DOHH2 (cell line): ENCODE results near the gene SMARCC2.

Experiments
- H3F3A ChIP-seq: fragments of 200-600 bp; sonication (generic), shearing (Covaris generic); 2 replicates; pipeline ENCODE4 v1.6.0; 2016; ENCODE audit warnings: antibody characterized with exemption, mild to moderate bottlenecking; ENCODE audit not compliant: control insufficient read depth, insufficient read depth
- H3K27ac ChIP-seq: fragments of 200-600 bp; sonication (generic); 2 replicates; pipeline ENCODE4 v1.5.1; 2014; ENCODE audit warnings: low read depth, mild to moderate bottlenecking, low read length, moderate library complexity
- H3K27me3 ChIP-seq: fragments of 200-600 bp; sonication (generic); 2 replicates; pipeline ENCODE4 v1.6.1; 2014; ENCODE audit warnings: mild to moderate bottlenecking, low read length, mixed read lengths; ENCODE audit not compliant: control insufficient read depth
- H3K36me3 ChIP-seq: fragments of 200-600 bp; sonication (generic); 2 replicates; pipeline ENCODE4 v1.6.1; 2014; ENCODE audit warnings: mild to moderate bottlenecking, low read length, moderate library complexity, mixed read lengths; ENCODE audit not compliant: control insufficient read depth
- H3K4me1 ChIP-seq: fragments of 200-600 bp; sonication (generic); 2 replicates; pipeline ENCODE4 v1.6.1; 2014; ENCODE audit warnings: mild to moderate bottlenecking, low read length, mixed read lengths; ENCODE audit not compliant: control insufficient read depth
- H3K4me2 ChIP-seq: fragments of 200-600 bp; sonication (generic); 2 replicates; pipeline ENCODE4 v1.6.0; 2014; ENCODE audit warnings: mild to moderate bottlenecking, low read length, moderate library complexity
- H3K4me3 ChIP-seq: fragments of 200-600 bp; sonication (generic); 2 replicates; pipeline ENCODE4 v1.5.1; 2014; ENCODE audit warnings: mild to moderate bottlenecking, low read length, mixed read lengths
- H3K79me2 ChIP-seq: fragments of 200-600 bp; sonication (generic); 2 replicates; pipeline ENCODE4 v1.6.1; 2014; ENCODE audit warnings: mild to moderate bottlenecking, low read length, mixed read lengths; ENCODE audit not compliant: control insufficient read depth
- H3K9me2 ChIP-seq: fragments of 200-600 bp; sonication (generic); replicated peaks from 2 replicates; pipeline ENCODE4 v1.6.1; 2014; ENCODE audit warnings: mild to moderate bottlenecking, low read length, mixed read lengths; ENCODE audit not compliant: control insufficient read depth
- H3K9me3 ChIP-seq: fragments of 200-600 bp; sonication (generic); 2 replicates; pipeline ENCODE4 v1.6.1; 2014; ENCODE audit warnings: antibody characterized with exemption, low read length, mixed read lengths; ENCODE audit not compliant: control insufficient read depth, insufficient read depth
- H4K20me1 ChIP-seq: fragments of 200-600 bp; sonication (generic); 2 replicates; pipeline ENCODE4 v1.6.0; 2014; ENCODE audit warnings: low read depth, mild to moderate bottlenecking, antibody characterized with exemption, low read length, moderate library complexity; ENCODE audit not compliant: control insufficient read depth, insufficient read depth
- CTCF ChIP-seq: fragments of 200-600 bp; sonication (generic); IDR thresholded peaks from one replicate; pipeline ENCODE4 v1.5.1; 2014; ENCODE audit warnings: antibody characterized with exemption, mild to moderate bottlenecking, low read depth, low read length; ENCODE audit not compliant: poor library complexity, severe bottlenecking
- EZH2phosphoT487 ChIP-seq: fragments of 200-600 bp; sonication (generic); IDR thresholded peaks from 2 replicates; pipeline ENCODE4 v1.6.1; 2017; ENCODE audit warnings: borderline replicate concordance, mild to moderate bottlenecking, antibody characterized with exemption, low read length, moderate library complexity, mixed read lengths

SMARCC2 gene

GRCh38 chr12:56220611-56221231 lies 31.4 kb upstream of the SMARCC2 start:
- H3K79me2 ChIP-seq: peaks cover 48% of the 10 kb centered on the region
- H3K4me1 ChIP-seq: peaks cover 38% of the 10 kb centered on the region
- H4K20me1 ChIP-seq: no peaks in the 10 kb centered on the region
- H3F3A ChIP-seq: peaks cover 5% of the 10 kb centered on the region
- H3K27me3 ChIP-seq: no peaks in the 10 kb centered on the region
- no peaks in the 10 kb centered on the region for H3K9me2 ChIP-seq
- no peak for TF ChIP-seq CTCF
- TF ChIP-seq EZH2phosphoT487: no peak
- H3K4me3 ChIP-seq: peak overlapping the region; percentile 94
- H3K4me2 ChIP-seq: peak overlapping the region; percentile 95
- H3K36me3 ChIP-seq: peaks cover 14% of the 10 kb centered on the region
- H3K9me3 ChIP-seq: no peaks in the 10 kb centered on the region
- H3K27ac ChIP-seq: peak overlapping the region; percentile 78

GRCh38 chr12:56219840-56220239 lies 30.6 kb upstream of the SMARCC2 start:
- no peaks in the 10 kb centered on the region for H3K9me3 ChIP-seq
- H4K20me1 ChIP-seq: no peaks in the 10 kb centered on the region
- H3K4me1 ChIP-seq: peaks cover 31% of the 10 kb centered on the region
- no peaks in the 10 kb centered on the region for H3K27me3 ChIP-seq
- H3F3A ChIP-seq: peaks cover 5% of the 10 kb centered on the region
- peak overlapping the region; percentile 94 for H3K4me3 ChIP-seq
- peak overlapping the region; percentile 95; the same call in 1 of the 2 replicates for H3K4me2 ChIP-seq
- H3K79me2 ChIP-seq: peaks cover 41% of the 10 kb centered on the region
- peak overlapping the region; percentile 78; the same call in 1 of the 2 replicates for H3K27ac ChIP-seq
- TF ChIP-seq CTCF: no peak
- TF ChIP-seq EZH2phosphoT487: no peak
- peaks cover 14% of the 10 kb centered on the region for H3K36me3 ChIP-seq
- H3K9me2 ChIP-seq: no peaks in the 10 kb centered on the region

- H3K4me2 ChIP-seq: no peak overlapping the region
- H3K4me3 ChIP-seq: no peak overlapping the region
- TF ChIP-seq EZH2phosphoT487 (no peak), CTCF (no peak)
- H3K9me2 ChIP-seq: no peaks in the 10 kb centered on the region
- H3K79me2 ChIP-seq: peaks cover 33% of the 10 kb centered on the region
- H4K20me1 ChIP-seq: no peaks in the 10 kb centered on the region
- no peaks in the 10 kb centered on the region for H3K27me3 ChIP-seq
- H3K27ac ChIP-seq: no peak overlapping the region
- peaks cover 12% of the 10 kb centered on the region for H3K4me1 ChIP-seq
- H3K36me3 ChIP-seq: peaks cover 43% of the 10 kb centered on the region
- H3F3A ChIP-seq: peaks cover 5% of the 10 kb centered on the region
- H3K9me3 ChIP-seq: no peaks in the 10 kb centered on the region
Measured at GRCh38 chr12:56216461-56216860, 27.2 kb upstream of the SMARCC2 start.
